RWPE2 (cell line): ENCODE data around the gene ZNF804B.

Source experiments
- ATAC-seq: fragments of 200-7000 bp; cut with Tn5 transposase; 3 replicates; pipeline ENCODE4 v1.9.1; 2021; ENCODE audit warnings: low read depth
- DNase-seq: peaks from one replicate; pipeline ENCODE4 v3.0.0-alpha.2; 2020; ENCODE audit warnings: low spot score
- H3K27ac ChIP-seq: fragments of 450-650 bp; 2 replicates; pipeline ENCODE4 v1.5.1; 2017; ENCODE audit warnings: mild to moderate bottlenecking; ENCODE audit not compliant: poor library complexity, severe bottlenecking
- H3K27me3 ChIP-seq: fragments of 250-450 bp; sonication (Bioruptor Pico); 2 replicates; pipeline ENCODE4 v1.5.1; 2021; ENCODE audit warnings: mild to moderate bottlenecking, moderate library complexity; ENCODE audit not compliant: insufficient read depth, poor library complexity, severe bottlenecking
- H3K36me3 ChIP-seq: fragments of 250-450 bp; sonication (Bioruptor Pico); 2 replicates; pipeline ENCODE4 v1.5.1; 2020; ENCODE audit warnings: low read depth, mild to moderate bottlenecking, moderate library complexity
- H3K4me1 ChIP-seq: fragments of 250-450 bp; sonication (Bioruptor Pico); 2 replicates; pipeline ENCODE4 v1.5.1; 2021; ENCODE audit warnings: mild to moderate bottlenecking, moderate library complexity; ENCODE audit not compliant: insufficient read depth, poor library complexity, severe bottlenecking
- H3K4me3 ChIP-seq: fragments of 250-450 bp; sonication (Bioruptor Pico); 2 replicates; pipeline ENCODE4 v1.5.1; 2021; ENCODE audit warnings: mild to moderate bottlenecking, moderate library complexity; ENCODE audit not compliant: severe bottlenecking
- H3K9me3 ChIP-seq: fragments of 250-450 bp; sonication (Bioruptor Pico); 2 replicates; pipeline ENCODE4 v1.5.1; 2021; ENCODE audit warnings: mild to moderate bottlenecking, moderate library complexity; ENCODE audit not compliant: severe bottlenecking
- TF ChIP-seq, protein P1 (sequence below): fragments of 450-650 bp; IDR thresholded peaks from one replicate; pipeline ENCODE4 v1.5.1; 2017; ENCODE audit warnings: mild to moderate bottlenecking, moderate library complexity; ENCODE audit not compliant: poor library complexity, severe bottlenecking

ZNF804B gene

DNA sequence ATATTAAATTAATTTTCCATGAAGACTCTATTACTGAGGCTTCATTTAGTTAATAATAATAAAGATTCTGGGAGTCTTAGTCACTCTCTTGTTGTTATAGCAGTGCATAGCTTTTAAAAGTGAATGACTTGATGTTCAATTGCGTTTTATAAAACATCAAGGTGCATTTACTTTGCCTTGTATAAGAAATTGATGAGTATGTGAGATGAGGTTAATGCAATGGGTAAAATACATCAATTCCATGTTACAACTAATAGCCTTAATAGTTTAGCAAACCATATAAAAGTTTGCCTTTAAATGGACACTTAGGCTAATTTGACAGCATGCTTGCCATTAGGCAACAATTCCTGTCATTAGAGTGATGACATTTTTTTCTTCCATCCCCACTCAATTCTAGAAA, 209.7 kb downstream of the ZNF804B start:
- TF ChIP-seq, protein P1, sequence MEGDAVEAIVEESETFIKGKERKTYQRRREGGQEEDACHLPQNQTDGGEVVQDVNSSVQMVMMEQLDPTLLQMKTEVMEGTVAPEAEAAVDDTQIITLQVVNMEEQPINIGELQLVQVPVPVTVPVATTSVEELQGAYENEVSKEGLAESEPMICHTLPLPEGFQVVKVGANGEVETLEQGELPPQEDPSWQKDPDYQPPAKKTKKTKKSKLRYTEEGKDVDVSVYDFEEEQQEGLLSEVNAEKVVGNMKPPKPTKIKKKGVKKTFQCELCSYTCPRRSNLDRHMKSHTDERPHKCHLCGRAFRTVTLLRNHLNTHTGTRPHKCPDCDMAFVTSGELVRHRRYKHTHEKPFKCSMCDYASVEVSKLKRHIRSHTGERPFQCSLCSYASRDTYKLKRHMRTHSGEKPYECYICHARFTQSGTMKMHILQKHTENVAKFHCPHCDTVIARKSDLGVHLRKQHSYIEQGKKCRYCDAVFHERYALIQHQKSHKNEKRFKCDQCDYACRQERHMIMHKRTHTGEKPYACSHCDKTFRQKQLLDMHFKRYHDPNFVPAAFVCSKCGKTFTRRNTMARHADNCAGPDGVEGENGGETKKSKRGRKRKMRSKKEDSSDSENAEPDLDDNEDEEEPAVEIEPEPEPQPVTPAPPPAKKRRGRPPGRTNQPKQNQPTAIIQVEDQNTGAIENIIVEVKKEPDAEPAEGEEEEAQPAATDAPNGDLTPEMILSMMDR = no peak
- Histone ChIP-seq H3K4me1 (no peaks in the 10 kb centered on the region), H3K27ac (no peak overlapping the region), H3K27me3 (no peaks in the 10 kb centered on the region), H3K4me3 (no peak overlapping the region), H3K9me3 (no peaks in the 10 kb centered on the region), H3K36me3 (no peaks in the 10 kb centered on the region)
- ATAC-seq (no peak), DNase-seq (no peak)

DNA sequence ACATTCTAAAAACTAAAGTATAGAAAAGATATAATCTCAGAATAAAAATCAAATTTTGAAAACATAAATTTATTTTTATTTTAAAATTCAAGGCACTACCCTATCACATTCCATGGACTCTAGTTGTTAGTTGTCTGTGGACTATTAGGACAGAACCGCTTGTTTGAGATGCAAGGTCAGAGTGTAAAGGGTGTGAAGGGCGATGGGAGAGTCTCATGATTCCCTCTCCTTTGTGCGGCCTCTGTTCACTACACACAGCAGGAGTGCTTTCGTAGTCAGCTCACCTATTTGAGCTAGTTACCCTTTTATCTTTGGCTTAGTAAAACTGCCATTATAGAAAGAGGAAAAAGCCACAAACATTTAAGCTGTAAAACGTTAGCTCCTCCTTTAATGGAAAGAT, 225.8 kb downstream of the ZNF804B start:
- no peak for DNase-seq
- H3K4me1 ChIP-seq = no peaks in the 10 kb centered on the region
- no peak overlapping the region for H3K4me3 ChIP-seq
- H3K36me3 ChIP-seq = no peaks in the 10 kb centered on the region
- no peak for ATAC-seq
- TF ChIP-seq, protein P1 = no peak
- H3K9me3 ChIP-seq = no peaks in the 10 kb centered on the region
- H3K27me3 ChIP-seq = no peaks in the 10 kb centered on the region
- H3K27ac ChIP-seq = no peak overlapping the region

DNA sequence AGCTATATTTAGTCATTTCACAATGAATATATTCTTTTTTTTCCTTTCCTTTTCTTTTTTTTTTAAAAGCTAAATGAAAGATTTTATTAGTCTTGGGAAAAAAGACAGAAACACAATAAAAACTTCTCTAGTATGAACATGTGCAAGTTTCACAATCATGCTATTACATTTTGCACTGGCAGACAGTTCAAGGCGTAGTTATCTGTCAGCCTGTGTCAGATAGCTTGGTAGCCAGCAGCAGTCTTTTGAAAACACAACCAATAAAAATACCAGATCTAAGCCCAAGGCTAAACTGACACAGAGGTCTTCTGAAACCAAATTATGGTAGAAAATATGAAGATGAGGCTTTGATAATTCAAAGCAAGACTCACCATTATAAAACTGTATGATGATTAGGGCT, 241.8 kb downstream of the ZNF804B start:
- Histone ChIP-seq H3K27me3 (no peaks in the 10 kb centered on the region), H3K4me1 (no peaks in the 10 kb centered on the region), H3K27ac (no peak overlapping the region), H3K9me3 (no peaks in the 10 kb centered on the region), H3K4me3 (no peak overlapping the region), H3K36me3 (no peaks in the 10 kb centered on the region)
- ATAC-seq (no peak), DNase-seq (no peak)
- TF ChIP-seq, protein P1 = no peak

DNA sequence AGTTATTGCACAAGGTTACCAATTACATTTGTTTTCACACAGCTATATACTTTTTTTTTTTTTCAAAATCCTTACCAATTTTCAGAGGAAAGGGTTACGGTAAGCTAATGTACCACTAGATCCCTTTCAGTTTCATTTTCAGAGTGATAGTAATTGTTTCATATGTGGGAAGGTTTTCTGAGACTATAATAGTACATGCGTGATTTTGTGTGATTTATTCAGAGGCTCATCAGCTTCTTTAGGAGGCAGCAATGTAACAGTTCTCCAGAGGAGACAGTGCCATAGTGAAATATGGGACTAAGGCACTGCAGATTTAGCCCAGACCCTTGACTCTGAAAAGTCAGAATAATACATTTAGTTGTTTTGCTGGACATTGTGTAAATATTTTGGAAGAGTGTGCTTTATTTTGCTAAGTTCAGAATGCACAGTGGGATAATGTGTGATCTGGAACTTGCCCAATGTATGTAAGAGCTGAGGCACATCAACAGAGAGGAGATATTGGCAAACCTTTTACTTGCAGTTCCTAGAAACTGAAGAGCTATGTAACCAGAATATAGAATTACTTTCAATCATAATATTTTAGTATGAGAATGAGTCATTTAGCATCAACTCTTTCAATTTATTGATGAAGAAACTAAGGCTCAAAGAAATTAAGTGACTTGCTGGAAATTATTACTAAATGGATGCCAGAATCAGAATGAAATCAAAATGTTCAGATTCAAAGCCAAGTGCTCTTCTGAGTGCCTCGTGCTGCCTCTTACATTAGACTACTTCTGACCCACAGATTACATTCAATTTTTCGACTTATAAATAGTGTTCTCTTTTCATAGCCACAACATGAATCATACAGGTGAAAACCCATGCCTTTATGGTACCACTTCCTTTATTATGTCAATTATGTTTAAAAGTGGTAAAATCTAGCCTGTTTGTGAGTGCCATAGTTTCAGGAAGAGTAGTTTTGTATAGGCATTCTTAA, 243.8 kb downstream of the ZNF804B start:
- DNase-seq (no peak), ATAC-seq (0 out of 3 replicates have a peak, but pooled peaks have one; percentile 45)
- H3K36me3 ChIP-seq = no peaks in the 10 kb centered on the region
- H3K27me3 ChIP-seq = no peaks in the 10 kb centered on the region
- H3K4me3 ChIP-seq = peak overlapping the region; percentile 5
- no peaks in the 10 kb centered on the region for H3K9me3 ChIP-seq
- no peaks in the 10 kb centered on the region for H3K4me1 ChIP-seq
- no peak overlapping the region for H3K27ac ChIP-seq
- TF ChIP-seq, protein P1 = no peak

DNA sequence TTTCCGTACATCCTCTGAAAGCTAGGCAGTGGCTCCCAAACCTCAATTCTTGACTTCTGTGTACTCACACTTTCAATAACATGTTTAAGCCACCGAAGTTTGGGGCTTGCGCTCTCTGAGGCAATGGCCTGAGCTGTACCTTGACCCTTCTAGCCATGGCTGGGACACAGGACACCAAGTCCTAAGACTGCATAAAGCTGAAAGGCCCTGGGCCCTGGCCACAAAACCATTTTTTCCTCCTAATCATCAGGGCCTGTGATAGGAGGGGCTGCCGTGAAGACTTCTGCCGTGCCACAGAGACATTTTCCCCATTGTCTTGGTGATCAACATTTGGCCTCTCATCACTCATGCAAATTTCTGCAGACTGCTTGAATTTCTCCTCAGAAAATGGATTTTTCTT, 252.5 kb downstream of the ZNF804B start:
- Histone ChIP-seq H3K4me3 (no peak overlapping the region), H3K4me1 (no peaks in the 10 kb centered on the region), H3K9me3 (no peaks in the 10 kb centered on the region), H3K27me3 (no peaks in the 10 kb centered on the region), H3K27ac (no peak overlapping the region), H3K36me3 (no peaks in the 10 kb centered on the region)
- TF ChIP-seq, protein P1 = no peak
- ATAC-seq (no peak), DNase-seq (no peak)
